NCI-H2081 (cell line): Measurements from ENCODE around the gene CAPS.

Experiments used
- DNase-seq, 2 experiments: peaks; one replicate each; lab custom pipeline; 2025; lab: John Stamatoyannopoulos, UW

CAPS gene

GRCh38 chr19:5934774-5935472 is 20.9 kb downstream of the CAPS start:
- DNase-seq, result no peak

- no peak for DNase-seq
Observed at GRCh38 chr19:5935473-5936291, 21.6 kb downstream of the CAPS start.

- DNase-seq, result no peak
Observed at GRCh38 chr19:5936292-5936592, 22.2 kb downstream of the CAPS start.

- DNase-seq, result no peak
Observed at GRCh38 chr19:5937550-5937949, 23.5 kb downstream of the CAPS start.

- no peak for DNase-seq
Observed at GRCh38 chr19:5940260-5941208, 26.5 kb downstream of the CAPS start.

GRCh38 chr19:5941673-5942072 is 27.6 kb downstream of the CAPS start:
- no peak for DNase-seq

- no peak for DNase-seq
Observed at GRCh38 chr19:5943045-5943444, 29.0 kb downstream of the CAPS start.

GRCh38 chr19:5943623-5944022 is 29.6 kb downstream of the CAPS start:
- DNase-seq, result no peak

GRCh38 chr19:5947435-5947834 is 33.4 kb downstream of the CAPS start:
- DNase-seq, result no peak

GRCh38 chr19:5948752-5949564 is 34.9 kb downstream of the CAPS start:
- no peak for DNase-seq

GRCh38 chr19:5949792-5950305 is 35.8 kb downstream of the CAPS start:
- DNase-seq, result peak in 1 of 2 experiments; percentile 40

GRCh38 chr19:5950741-5951140 is 36.7 kb downstream of the CAPS start:
- DNase-seq, result no peak

- no peak for DNase-seq
Observed at GRCh38 chr19:5951338-5951861, 37.3 kb downstream of the CAPS start.

GRCh38 chr19:5952193-5953029 is 38.4 kb downstream of the CAPS start:
- peak in 1 of 2 experiments; percentile 34 for DNase-seq

- no peak for DNase-seq
Observed at GRCh38 chr19:5953030-5953589, 39.1 kb downstream of the CAPS start.

GRCh38 chr19:5953680-5954213 is 39.7 kb downstream of the CAPS start:
- DNase-seq, result peak in 1 of 2 experiments; percentile 18

GRCh38 chr19:5954293-5954692 is 40.2 kb downstream of the CAPS start:
- DNase-seq, result no peak

- no peak for DNase-seq
Observed at GRCh38 chr19:5955636-5955935, 41.5 kb downstream of the CAPS start.

GRCh38 chr19:5956323-5956722 is 42.3 kb downstream of the CAPS start:
- DNase-seq, result no peak

GRCh38 chr19:5956728-5957127 is 42.7 kb downstream of the CAPS start:
- DNase-seq, result peak in 1 of 2 experiments; percentile 47
